GM06990 (cell line): ENCODE results near the gene PPP6R3.

Source experiments
- DNase-seq: peaks from one replicate; pipeline ENCODE4 v3.0.0-alpha.2; 2011; ENCODE audit not compliant: insufficient read length; ENCODE audit errors: extremely low read depth
- H3K27me3 ChIP-seq: replicated peaks from 2 replicates; pipeline ENCODE4 v1.6.0; 2011; ENCODE audit warnings: low read length; ENCODE audit not compliant: control insufficient read depth, insufficient read depth
- H3K36me3 ChIP-seq: 2 replicates; pipeline ENCODE4 v1.5.1; 2011; ENCODE audit warnings: low read length; ENCODE audit not compliant: control insufficient read depth, insufficient read depth
- H3K4me3 ChIP-seq: replicated peaks from 2 replicates; pipeline ENCODE4 v1.5.1; 2011; ENCODE audit warnings: low read depth, mild to moderate bottlenecking, control low read depth, low read length
- CTCF ChIP-seq: IDR thresholded peaks from 2 replicates; pipeline ENCODE4 v1.5.1; 2011; ENCODE audit warnings: low read length, control low read depth, mild to moderate bottlenecking, inconsistent platforms; ENCODE audit not compliant: insufficient read depth, poor library complexity, severe bottlenecking

PPP6R3 gene

GRCh38 chr11:68591719-68592118 lies 131.2 kb downstream of the PPP6R3 start:
- Histone ChIP-seq H3K36me3 (peaks cover 19% of the 10 kb centered on the region), H3K27me3 (no peaks in the 10 kb centered on the region), H3K4me3 (no peak overlapping the region)
- no peak for TF ChIP-seq CTCF
- no peak for DNase-seq

GRCh38 chr11:68593441-68593840 lies 132.9 kb downstream of the PPP6R3 start:
- TF ChIP-seq CTCF = no peak
- no peak overlapping the region for H3K4me3 ChIP-seq
- no peak for DNase-seq
- peaks cover 27% of the 10 kb centered on the region for H3K36me3 ChIP-seq
- H3K27me3 ChIP-seq = no peaks in the 10 kb centered on the region

GRCh38 chr11:68594123-68594522 lies 133.6 kb downstream of the PPP6R3 start:
- H3K4me3 ChIP-seq = no peak overlapping the region
- H3K27me3 ChIP-seq = no peaks in the 10 kb centered on the region
- no peak for DNase-seq
- H3K36me3 ChIP-seq = peaks cover 30% of the 10 kb centered on the region
- no peak for TF ChIP-seq CTCF

- H3K4me3 ChIP-seq = no peak overlapping the region
- DNase-seq = no peak
- TF ChIP-seq CTCF = no peak
- H3K27me3 ChIP-seq = no peaks in the 10 kb centered on the region
- peaks cover 36% of the 10 kb centered on the region for H3K36me3 ChIP-seq
Measured at GRCh38 chr11:68596231-68596630, 135.7 kb downstream of the PPP6R3 start.

GRCh38 chr11:68598816-68599653 lies 138.5 kb downstream of the PPP6R3 start:
- Histone ChIP-seq H3K27me3 (no peaks in the 10 kb centered on the region), H3K36me3 (peaks cover 46% of the 10 kb centered on the region), H3K4me3 (no peak overlapping the region)
- no peak for TF ChIP-seq CTCF
- no peak for DNase-seq

- no peak for DNase-seq
- Histone ChIP-seq H3K4me3 (no peak overlapping the region), H3K36me3 (peaks cover 48% of the 10 kb centered on the region), H3K27me3 (no peaks in the 10 kb centered on the region)
- TF ChIP-seq CTCF = no peak
Measured at GRCh38 chr11:68601147-68601546, 140.6 kb downstream of the PPP6R3 start.
